ENCODE measurements around the gene PCK2. TPM values are rescaled to one million over a fixed set of nuclear protein-coding genes. Genes with fewer than 3 reads are reported as not detected.

The PCK2 gene
- total and polyA plus RNA-seq, 2 of the 8 experiments (the other 6 are each of a cell fraction or from before 2014, with no cell fraction given), result 81.9 to 115 TPM

- no peak for TF ChIP-seq TAF7 (optimal IDR thresholded peaks at IDR 0.05; ENCODE audit: borderline replicate concordance, low read depth, low read length)
- TF ChIP-seq RFX5 (IDR thresholded peaks at IDR 0.05; ENCODE audit: borderline replicate concordance, low read depth, low read length), result no peak
- no peak for TF ChIP-seq USF2 (IDR thresholded peaks at IDR 0.05; ENCODE audit: low read length)
- no peak for TF ChIP-seq GABPA (IDR thresholded peaks at IDR 0.05; ENCODE audit: borderline replicate concordance, insufficient read depth, low read length)
- no peak for TF ChIP-seq RBBP5 (IDR thresholded peaks at IDR 0.05; ENCODE audit: borderline replicate concordance, low read depth, low read length)
- no peak for TF ChIP-seq RXRA (IDR thresholded peaks at IDR 0.05; ENCODE audit: insufficient read depth, low read depth, low read length)
Measured at GRCh38 chr14:24055971-24056799, 37.9 kb upstream of the PCK2 start (continued).

All from H1 (cell line).